Right hindlimb (tissue), 1 donor: ENCODE measurements around the gene NME2.

Source experiments
- DNase-seq: peaks from one replicate; pipeline ENCODE4 v3.0.0-alpha.2; 2018

The NME2 gene

GRCh38 chr17:51214920-51215319 lies 48.7 kb downstream of the NME2 start:
- DNase-seq, result no peak

DNA sequence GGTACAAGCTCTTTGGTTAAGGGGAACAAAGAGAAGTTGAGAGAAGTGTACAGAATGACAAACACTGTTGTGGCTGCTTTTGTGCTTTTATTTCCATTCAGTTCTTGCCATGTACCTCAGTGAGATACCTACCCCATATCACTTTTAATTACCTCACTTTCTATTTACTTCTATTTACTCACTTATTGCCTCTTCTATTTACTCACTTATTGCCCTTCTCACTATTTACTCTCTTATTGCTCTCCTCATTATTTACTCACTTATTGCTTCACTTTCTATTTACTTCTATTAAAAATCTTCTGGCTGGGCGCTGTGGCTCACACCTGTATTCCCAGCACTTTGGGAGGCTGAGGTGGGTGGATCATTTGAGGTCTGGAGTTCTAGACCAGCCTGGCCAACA lies 51.7 kb downstream of the NME2 start:
- DNase-seq, result no peak

- DNase-seq, result no peak
Observed at GRCh38 chr17:51221322-51221721, 55.1 kb downstream of the NME2 start.
